ENCODE results near the gene CRTC3.

DNA sequence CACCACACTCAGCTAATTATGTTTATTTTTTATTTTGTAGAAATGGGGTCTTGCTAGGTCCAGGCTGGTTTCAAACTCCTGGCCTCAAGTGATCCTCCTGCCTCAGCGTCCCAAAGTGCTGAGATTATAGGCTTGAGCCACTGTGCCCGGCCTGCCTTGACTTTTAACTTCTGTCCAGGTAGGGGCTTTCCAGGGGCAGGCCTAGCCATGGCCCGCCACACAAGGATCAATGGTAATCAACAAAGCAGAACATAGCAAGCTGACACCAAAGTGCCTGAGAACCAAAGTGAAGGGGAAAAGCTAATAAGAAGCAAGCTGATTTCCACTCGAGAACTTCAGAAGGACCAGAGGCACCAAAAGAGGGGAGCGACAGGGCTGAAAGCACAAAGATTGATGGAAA lies 9.4 kb upstream of the CRTC3 start:
- TF ChIP-seq FOXA1 (IDR thresholded peaks at IDR 0.05) (no peak), FOXA1 (CRISPR knock-in tag; IDR thresholded peaks at IDR 0.05) (no peak), ZNF296 (CRISPR knock-in tag; conservative IDR thresholded peaks at IDR 0.05) (no peak), TCF12 (IDR thresholded peaks at IDR 0.05) (no peak), TCF12 (CRISPR knock-in tag; IDR thresholded peaks at IDR 0.05) (no peak), GABPB1 (CRISPR knock-in tag; IDR thresholded peaks at IDR 0.05) (no peak), MTA1 (CRISPR knock-in tag; IDR thresholded peaks at IDR 0.05; ENCODE audit: borderline replicate concordance) (no peak), ZNF616 (CRISPR knock-in tag; IDR thresholded peaks at IDR 0.05; ENCODE audit: low read depth) (no peak), FOXM1 (CRISPR knock-in tag; IDR thresholded peaks at IDR 0.05) (no peak)
- TF ChIP-seq, protein P1, sequence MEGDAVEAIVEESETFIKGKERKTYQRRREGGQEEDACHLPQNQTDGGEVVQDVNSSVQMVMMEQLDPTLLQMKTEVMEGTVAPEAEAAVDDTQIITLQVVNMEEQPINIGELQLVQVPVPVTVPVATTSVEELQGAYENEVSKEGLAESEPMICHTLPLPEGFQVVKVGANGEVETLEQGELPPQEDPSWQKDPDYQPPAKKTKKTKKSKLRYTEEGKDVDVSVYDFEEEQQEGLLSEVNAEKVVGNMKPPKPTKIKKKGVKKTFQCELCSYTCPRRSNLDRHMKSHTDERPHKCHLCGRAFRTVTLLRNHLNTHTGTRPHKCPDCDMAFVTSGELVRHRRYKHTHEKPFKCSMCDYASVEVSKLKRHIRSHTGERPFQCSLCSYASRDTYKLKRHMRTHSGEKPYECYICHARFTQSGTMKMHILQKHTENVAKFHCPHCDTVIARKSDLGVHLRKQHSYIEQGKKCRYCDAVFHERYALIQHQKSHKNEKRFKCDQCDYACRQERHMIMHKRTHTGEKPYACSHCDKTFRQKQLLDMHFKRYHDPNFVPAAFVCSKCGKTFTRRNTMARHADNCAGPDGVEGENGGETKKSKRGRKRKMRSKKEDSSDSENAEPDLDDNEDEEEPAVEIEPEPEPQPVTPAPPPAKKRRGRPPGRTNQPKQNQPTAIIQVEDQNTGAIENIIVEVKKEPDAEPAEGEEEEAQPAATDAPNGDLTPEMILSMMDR (CRISPR knock-in tag; IDR thresholded peaks at IDR 0.05): no peak
- TF ChIP-seq, protein P2, sequence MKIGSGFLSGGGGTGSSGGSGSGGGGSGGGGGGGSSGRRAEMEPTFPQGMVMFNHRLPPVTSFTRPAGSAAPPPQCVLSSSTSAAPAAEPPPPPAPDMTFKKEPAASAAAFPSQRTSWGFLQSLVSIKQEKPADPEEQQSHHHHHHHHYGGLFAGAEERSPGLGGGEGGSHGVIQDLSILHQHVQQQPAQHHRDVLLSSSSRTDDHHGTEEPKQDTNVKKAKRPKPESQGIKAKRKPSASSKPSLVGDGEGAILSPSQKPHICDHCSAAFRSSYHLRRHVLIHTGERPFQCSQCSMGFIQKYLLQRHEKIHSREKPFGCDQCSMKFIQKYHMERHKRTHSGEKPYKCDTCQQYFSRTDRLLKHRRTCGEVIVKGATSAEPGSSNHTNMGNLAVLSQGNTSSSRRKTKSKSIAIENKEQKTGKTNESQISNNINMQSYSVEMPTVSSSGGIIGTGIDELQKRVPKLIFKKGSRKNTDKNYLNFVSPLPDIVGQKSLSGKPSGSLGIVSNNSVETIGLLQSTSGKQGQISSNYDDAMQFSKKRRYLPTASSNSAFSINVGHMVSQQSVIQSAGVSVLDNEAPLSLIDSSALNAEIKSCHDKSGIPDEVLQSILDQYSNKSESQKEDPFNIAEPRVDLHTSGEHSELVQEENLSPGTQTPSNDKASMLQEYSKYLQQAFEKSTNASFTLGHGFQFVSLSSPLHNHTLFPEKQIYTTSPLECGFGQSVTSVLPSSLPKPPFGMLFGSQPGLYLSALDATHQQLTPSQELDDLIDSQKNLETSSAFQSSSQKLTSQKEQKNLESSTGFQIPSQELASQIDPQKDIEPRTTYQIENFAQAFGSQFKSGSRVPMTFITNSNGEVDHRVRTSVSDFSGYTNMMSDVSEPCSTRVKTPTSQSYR (CRISPR knock-in tag; IDR thresholded peaks at IDR 0.05; ENCODE audit: borderline replicate concordance): no peak
